ENCODE data around the gene TBKBP1. TPM values are rescaled to one million over a fixed set of nuclear protein-coding genes. Genes with fewer than 3 reads are reported as not detected.

The TBKBP1 gene
- 5.5 and 25.1 TPM in 2 replicates for total RNA-seq

GRCh38 chr17:47693731-47694580, at the start of gene TBKBP1:
TSS of gene TBKBP1 (plus strand) at chr17:47694161. CDS start at chr17:47696113, 1,952 bp downstream.

GRCh38 chr17:47649153-47649971, 44.6 kb upstream of the TBKBP1 start, which contains the start of gene KPNB1:
TSS of gene KPNB1 (plus strand) at chr17:47649919. CDS start at chr17:47650245, 326 bp downstream.

GRCh38 chr17:47733047-47733673, 39.2 kb downstream of the TBKBP1 start, which contains the start of gene TBX21:
TSS of gene TBX21 (plus strand) at chr17:47733236. CDS start at chr17:47733455, 219 bp downstream.

Other genes starting within 250 kb of the TBKBP1 start
- gene NPEPPS, start 163.1 kb upstream of the TBKBP1 start, total RNA-seq: 42.8 and 45.1 TPM in 2 replicates
- gene KPNB1, start 44.2 kb upstream of the TBKBP1 start, total RNA-seq: 223 and 263 TPM in 2 replicates
- not detected in 2 replicates for gene TBX21, start 39.1 kb downstream of the TBKBP1 start, total RNA-seq
- gene OSBPL7, start 127.6 kb downstream of the TBKBP1 start, total RNA-seq: 5.0 and 9.9 TPM in 2 replicates
- gene MRPL10, start 137.4 kb downstream of the TBKBP1 start, total RNA-seq: 27.9 and 39.9 TPM in 2 replicates
- gene LRRC46, start 137.5 kb downstream of the TBKBP1 start, total RNA-seq: not detected in 2 replicates
- gene SCRN2, start 147.1 kb downstream of the TBKBP1 start, total RNA-seq: 15.2 and 17.1 TPM in 2 replicates
- gene SP6, start 157.0 kb downstream of the TBKBP1 start, total RNA-seq: 0.16 TPM in 1 of 2 replicates, not detected in the other
- 0.54 and 2.1 TPM in 2 replicates for gene SP2, start 202.1 kb downstream of the TBKBP1 start, total RNA-seq
- 20.4 and 26.9 TPM in 2 replicates for gene PNPO, start 247.4 kb downstream of the TBKBP1 start, total RNA-seq